Glutamatergic neuron (in vitro differentiated cells): ENCODE results near the gene PYCARD. TPM values are rescaled to one million over a fixed set of nuclear protein-coding genes. Genes with fewer than 3 reads are reported as not detected.

Experiments used
- DNase-seq: peaks from one replicate; pipeline ENCODE4 v3.0.0; 2022
- H3K27ac Mint-ChIP-seq: one replicate; pipeline ENCODE4 v1.8.0; 2020; ENCODE audit warnings: mild to moderate bottlenecking, mixed read lengths, inconsistent platforms; ENCODE audit not compliant: unreplicated experiment
- H3K27me3 Mint-ChIP-seq: one replicate; pipeline ENCODE4 v1.8.0; 2020; ENCODE audit warnings: mild to moderate bottlenecking, moderate library complexity, mixed read lengths, inconsistent platforms; ENCODE audit not compliant: unreplicated experiment
- H3K36me3 Mint-ChIP-seq: one replicate; pipeline ENCODE4 v1.8.0; 2020; ENCODE audit warnings: mild to moderate bottlenecking, mixed read lengths, inconsistent platforms; ENCODE audit not compliant: unreplicated experiment
- H3K4me1 Mint-ChIP-seq: one replicate; pipeline ENCODE4 v1.8.0; 2020; ENCODE audit warnings: mild to moderate bottlenecking, low read depth, mixed read lengths, inconsistent platforms; ENCODE audit not compliant: unreplicated experiment
- H3K4me3 Mint-ChIP-seq: one replicate; pipeline ENCODE4 v1.8.0; 2020; ENCODE audit warnings: mild to moderate bottlenecking, mixed read lengths, inconsistent platforms; ENCODE audit not compliant: unreplicated experiment
- H3K9me3 Mint-ChIP-seq: one replicate; pipeline ENCODE4 v1.8.0; 2020; ENCODE audit warnings: mild to moderate bottlenecking, moderate library complexity, mixed read lengths, inconsistent platforms; ENCODE audit not compliant: unreplicated experiment
- total RNA-seq: library from RNA; stranded (reverse); fragmentation: NEBNext Ultra II Directional; extraction: Animal tissue kit (Norgen Biotek cat#: 25700); gene quantifications from one replicate; pipeline ENCODE4 v1.2.1, GENCODE V29; 2021; ENCODE audit not compliant: unreplicated experiment
- TF ChIP-seq, protein P1 (sequence below): fragments of 200-600 bp; sonication (generic); IDR thresholded peaks from one replicate; pipeline ENCODE4 v1.5.0; 2021; ENCODE audit not compliant: partially characterized antibody, unreplicated experiment

Gene PYCARD
- total RNA-seq, 1 donor from 2014 or later, result 0.71 TPM

DNA sequence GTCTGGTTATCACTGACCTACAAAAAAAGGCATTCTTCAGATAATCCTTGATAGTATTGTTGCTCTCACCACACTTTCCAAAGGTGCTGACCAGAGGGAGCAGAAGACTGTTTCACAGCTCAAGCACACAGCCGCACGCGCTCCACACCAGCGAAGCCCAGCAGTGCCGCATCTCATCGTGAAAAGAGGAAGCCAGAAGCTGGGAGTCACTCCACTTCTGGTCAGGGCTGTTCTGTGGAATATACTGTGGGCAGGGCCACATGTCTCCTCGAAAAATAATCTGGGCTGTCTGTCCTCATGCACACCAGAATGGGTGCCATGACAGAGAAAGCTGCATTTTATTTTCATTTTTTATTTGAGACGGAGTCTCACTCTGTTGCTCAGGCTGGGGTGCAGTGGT, 45.4 kb downstream of the PYCARD start:
- TF ChIP-seq, protein P1, sequence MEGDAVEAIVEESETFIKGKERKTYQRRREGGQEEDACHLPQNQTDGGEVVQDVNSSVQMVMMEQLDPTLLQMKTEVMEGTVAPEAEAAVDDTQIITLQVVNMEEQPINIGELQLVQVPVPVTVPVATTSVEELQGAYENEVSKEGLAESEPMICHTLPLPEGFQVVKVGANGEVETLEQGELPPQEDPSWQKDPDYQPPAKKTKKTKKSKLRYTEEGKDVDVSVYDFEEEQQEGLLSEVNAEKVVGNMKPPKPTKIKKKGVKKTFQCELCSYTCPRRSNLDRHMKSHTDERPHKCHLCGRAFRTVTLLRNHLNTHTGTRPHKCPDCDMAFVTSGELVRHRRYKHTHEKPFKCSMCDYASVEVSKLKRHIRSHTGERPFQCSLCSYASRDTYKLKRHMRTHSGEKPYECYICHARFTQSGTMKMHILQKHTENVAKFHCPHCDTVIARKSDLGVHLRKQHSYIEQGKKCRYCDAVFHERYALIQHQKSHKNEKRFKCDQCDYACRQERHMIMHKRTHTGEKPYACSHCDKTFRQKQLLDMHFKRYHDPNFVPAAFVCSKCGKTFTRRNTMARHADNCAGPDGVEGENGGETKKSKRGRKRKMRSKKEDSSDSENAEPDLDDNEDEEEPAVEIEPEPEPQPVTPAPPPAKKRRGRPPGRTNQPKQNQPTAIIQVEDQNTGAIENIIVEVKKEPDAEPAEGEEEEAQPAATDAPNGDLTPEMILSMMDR, result no peak
- H3K27ac Mint-ChIP-seq, result no peak overlapping the region

More for the DNA sequence above, 45.4 kb downstream of the PYCARD start:
- Mint-ChIP-seq H3K36me3 (no peaks in the 10 kb centered on the region), H3K27me3 (no peaks in the 10 kb centered on the region), H3K4me3 (no peak overlapping the region), H3K4me1 (no peaks in the 10 kb centered on the region), H3K9me3 (no peaks in the 10 kb centered on the region)
- no peak for DNase-seq

Other genes with a start within 250 kb of the PYCARD start
- 24.3 TPM for gene SETD1A, start 245.0 kb downstream of the PYCARD start, total RNA-seq
- 2.0 TPM for gene HSD3B7, start 217.6 kb downstream of the PYCARD start, total RNA-seq
- gene STX1B, start 192.1 kb downstream of the PYCARD start, total RNA-seq, result 51.6 TPM
- gene STX4, start 169.2 kb downstream of the PYCARD start, total RNA-seq, result 23.4 TPM
- 15.5 TPM for gene ZNF668, start 128.5 kb downstream of the PYCARD start, total RNA-seq
- 33.1 TPM for gene ZNF646, start 128.3 kb downstream of the PYCARD start, total RNA-seq
- 20.4 TPM for gene PRSS53, start 113.8 kb downstream of the PYCARD start, total RNA-seq
- gene VKORC1, start 108.0 kb downstream of the PYCARD start, total RNA-seq, result 152 TPM
- gene BCKDK, start 94.4 kb downstream of the PYCARD start, total RNA-seq, result 62.4 TPM
- 61.2 TPM for gene KAT8, start 85.1 kb downstream of the PYCARD start, total RNA-seq
- gene PRSS8, start 67.0 kb downstream of the PYCARD start, total RNA-seq, result not detected
- gene PRSS36, start 52.7 kb downstream of the PYCARD start, total RNA-seq, result 0.61 TPM
- gene FUS, start 22.6 kb downstream of the PYCARD start, total RNA-seq, result 473 TPM
- gene TRIM72, start 11.4 kb upstream of the PYCARD start, total RNA-seq, result 0.10 TPM
- not detected for gene PYDC1, start 14.4 kb upstream of the PYCARD start, total RNA-seq
- not detected for gene ITGAM, start 57.2 kb upstream of the PYCARD start, total RNA-seq
- gene ITGAX, start 152.4 kb upstream of the PYCARD start, total RNA-seq, result not detected
- gene ITGAD, start 190.6 kb upstream of the PYCARD start, total RNA-seq, result not detected
- gene COX6A2, start 225.6 kb upstream of the PYCARD start, total RNA-seq, result not detected
- gene ZNF843, start 240.0 kb upstream of the PYCARD start, total RNA-seq, result 1.1 TPM